ENCODE results near the gene FAM229B.

- TF ChIP-seq POLR2A (conservative IDR thresholded peaks at IDR 0.05), result no peak; the same call in 1 of the 2 replicates
- TF ChIP-seq RREB1 (CRISPR knock-in tag; IDR thresholded peaks at IDR 0.05), result no peak
- peak; percentile 92 to 96 (median 95) for TF ChIP-seq CTCF (IDR thresholded peaks at IDR 0.05 in 2 of 3, conservative IDR thresholded peaks at IDR 0.05 in 1 of 3; ENCODE audit: insufficient read depth in 2 of 3, low read depth in 1 of 3, low read length in 3 of 3)
- no peak for TF ChIP-seq E2F3 (CRISPR knock-in tag; IDR thresholded peaks at IDR 0.05)
- TF ChIP-seq SMARCC2 (IDR thresholded peaks at IDR 0.05; ENCODE audit: low read depth), result no peak
These were observed 44.1 kb upstream of the FAM229B start for GRCh38 chr6:112043032-112044007.
